ENCODE measurements around the gene RND2. TPM values are rescaled to one million over a fixed set of nuclear protein-coding genes. Genes with fewer than 3 reads are reported as not detected.
"Not testable (repeated sequence)": the region's sequence is repeated elsewhere in the genome, so short reads cannot be mapped to it uniquely, and the experiment has no call there.

The RND2 gene
- total RNA-seq, 2 donors from 2014 or later, result 0.63 to 3.5 TPM

DNA sequence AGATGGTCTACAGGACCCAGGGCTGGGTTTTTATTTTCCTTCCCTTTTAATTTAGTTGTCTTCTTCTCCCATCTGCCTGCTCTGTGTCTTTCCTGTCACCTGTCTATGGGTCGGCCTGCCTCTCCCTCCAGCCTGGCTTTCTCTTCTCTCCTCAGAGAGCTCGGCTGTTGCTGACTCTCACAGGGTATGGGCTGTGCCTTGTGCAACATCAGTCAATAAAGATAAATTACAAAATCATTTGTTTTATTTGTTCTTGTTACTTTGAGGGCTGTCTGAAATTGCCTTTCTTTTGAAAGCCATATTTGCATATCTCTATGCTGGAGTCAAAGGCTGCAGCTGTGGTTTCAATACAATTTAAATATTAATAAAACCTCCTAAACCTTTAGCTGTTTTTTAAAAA, 15.6 kb downstream of the RND2 start:
- DNase-seq (ENCODE audit: low spot score), result no peak
- no peak overlapping the region for H3K4me3 ChIP-seq
- H3K9me3 ChIP-seq, result no peaks in the 10 kb centered on the region
- H3K36me3 ChIP-seq, result no peaks in the 10 kb centered on the region
- H3K4me1 ChIP-seq, result no peaks in the 10 kb centered on the region
- TF ChIP-seq CTCF (IDR thresholded peaks at IDR 0.05), result no peak
- H3K27me3 ChIP-seq, result no peaks in the 10 kb centered on the region
- no peak overlapping the region for H3K27ac ChIP-seq

DNA sequence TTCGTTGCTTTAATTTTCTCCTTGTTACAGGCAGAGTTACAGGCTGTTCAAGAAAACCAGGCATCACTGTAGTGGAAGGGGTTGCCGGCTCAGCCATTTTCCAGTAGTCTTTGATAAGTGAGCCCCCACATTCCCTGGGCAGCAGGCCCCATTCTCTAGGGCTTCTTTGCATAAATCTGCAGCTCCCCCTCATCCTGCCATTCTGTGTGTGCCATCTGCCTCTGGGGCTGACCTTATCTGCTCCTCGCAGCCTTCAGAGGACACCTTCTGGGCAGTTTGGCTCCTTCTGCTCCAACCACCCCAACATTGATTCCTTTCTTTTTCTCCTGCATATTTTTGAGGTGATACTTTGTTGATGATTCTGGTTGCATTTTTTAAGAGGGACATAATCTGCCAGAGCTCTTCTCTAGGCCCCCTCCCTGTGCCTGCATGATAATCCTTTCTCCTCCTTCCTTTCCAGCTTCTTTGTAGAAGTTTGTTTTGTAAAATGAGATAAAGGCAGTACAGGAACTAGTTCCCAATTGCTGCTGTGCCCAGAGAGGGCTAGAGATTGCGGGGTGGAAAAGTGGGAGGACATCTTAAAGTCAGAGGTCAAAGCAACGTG, 17.1 kb downstream of the RND2 start:
- H3K36me3 ChIP-seq, result no peaks in the 10 kb centered on the region
- no peaks in the 10 kb centered on the region for H3K27me3 ChIP-seq
- H3K27ac ChIP-seq, result no peak overlapping the region
- TF ChIP-seq CTCF (IDR thresholded peaks at IDR 0.05), result no peak
- no peak for DNase-seq (ENCODE audit: low spot score)
- no peak overlapping the region for H3K4me3 ChIP-seq
- H3K4me1 ChIP-seq, result no peaks in the 10 kb centered on the region
- H3K9me3 ChIP-seq, result no peaks in the 10 kb centered on the region

- H3K27me3 ChIP-seq, result no peaks in the 10 kb centered on the region
- no peaks in the 10 kb centered on the region for H3K36me3 ChIP-seq
- H3K4me3 ChIP-seq, result no peak overlapping the region
- no peaks in the 10 kb centered on the region for H3K9me3 ChIP-seq
- no peak for TF ChIP-seq CTCF (IDR thresholded peaks at IDR 0.05)
- no peak for DNase-seq (ENCODE audit: low spot score)
- H3K27ac ChIP-seq, result no peak overlapping the region
- H3K4me1 ChIP-seq, result no peaks in the 10 kb centered on the region
Measured at GRCh38 chr17:43043307-43043706, 18.3 kb downstream of the RND2 start.

- no peak for DNase-seq (ENCODE audit: low spot score)
- TF ChIP-seq CTCF (IDR thresholded peaks at IDR 0.05), result no peak
- H3K36me3 ChIP-seq, result no peaks in the 10 kb centered on the region
- no peak overlapping the region for H3K27ac ChIP-seq
- no peaks in the 10 kb centered on the region for H3K27me3 ChIP-seq
- H3K4me3 ChIP-seq, result no peak overlapping the region
- H3K9me3 ChIP-seq, result no peaks in the 10 kb centered on the region
- no peaks in the 10 kb centered on the region for H3K4me1 ChIP-seq
Measured at GRCh38 chr17:43044024-43044423, 19.0 kb downstream of the RND2 start.

DNA sequence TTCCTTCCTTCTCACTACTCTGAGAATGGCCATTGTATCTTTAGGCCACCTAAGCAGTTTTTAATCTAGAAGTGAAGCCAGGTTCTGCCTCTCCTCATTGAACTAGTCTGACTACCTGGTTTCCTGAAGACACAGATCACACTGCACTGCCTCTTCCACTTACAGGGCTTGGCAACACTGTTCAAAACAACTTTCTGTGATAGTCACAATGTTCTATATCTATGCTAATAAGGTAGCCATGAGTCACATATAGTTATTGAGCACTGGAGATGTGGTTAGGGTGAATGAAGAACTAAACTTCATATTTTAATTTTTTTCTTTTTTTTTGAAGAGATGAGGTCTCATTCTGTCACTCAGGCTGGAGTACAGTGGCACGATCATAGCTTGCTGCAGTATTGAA, 26.9 kb downstream of the RND2 start:
- no peak overlapping the region for H3K27ac ChIP-seq
- no peaks in the 10 kb centered on the region for H3K9me3 ChIP-seq
- no peak for DNase-seq (ENCODE audit: low spot score)
- H3K27me3 ChIP-seq, result no peaks in the 10 kb centered on the region
- H3K4me3 ChIP-seq, result no peak overlapping the region
- no peak for TF ChIP-seq CTCF (IDR thresholded peaks at IDR 0.05)
- H3K4me1 ChIP-seq, result no peaks in the 10 kb centered on the region
- no peaks in the 10 kb centered on the region for H3K36me3 ChIP-seq

DNA sequence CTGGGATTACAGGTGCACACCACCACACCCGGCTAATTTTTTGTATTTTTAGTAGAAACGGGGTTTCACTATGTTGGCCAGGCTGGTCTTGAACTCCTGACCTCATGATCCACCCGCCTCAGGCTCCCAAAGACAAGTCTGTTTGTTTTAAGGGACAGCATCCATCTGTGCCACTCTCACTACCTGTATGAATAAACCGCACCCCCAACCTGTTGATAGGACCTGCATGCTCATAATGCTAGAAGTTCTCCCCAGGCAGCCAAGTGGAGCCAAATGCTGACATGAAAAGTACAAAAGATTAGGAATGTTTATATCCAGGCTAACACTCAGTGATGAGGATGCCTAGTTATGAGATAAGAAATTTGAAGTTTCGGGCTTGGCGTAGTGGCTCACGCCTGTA, 28.0 kb downstream of the RND2 start:
- H3K4me1 ChIP-seq; H3K27ac ChIP-seq; H3K27me3 ChIP-seq; H3K9me3 ChIP-seq; DNase-seq (ENCODE audit: low spot score); H3K36me3 ChIP-seq; H3K4me3 ChIP-seq: not testable (repeated sequence)
